Lower lobe of right lung (tissue), 2 donors: ENCODE results near the gene ATG10. TPM values are rescaled to one million over a fixed set of nuclear protein-coding genes. Genes with fewer than 3 reads are reported as not detected.
"Not testable (repeated sequence)": the region's sequence is repeated elsewhere in the genome, so short reads cannot be mapped to it uniquely, and the experiment has no call there.

Experiments
- ATAC-seq, 2 donors: fragments of 200-7000 bp; cut with Tn5 transposase; one replicate each; pipeline ENCODE4 v1.9.1; 2020 to 2022; ENCODE audit warnings: mild to moderate bottlenecking in 2 of 2, moderate library complexity in 2 of 2
- DNase-seq: peaks from one replicate; pipeline ENCODE4 v3.0.0-alpha.2; 2020
- H3K27ac ChIP-seq: fragments of 200-600 bp; one replicate; pipeline ENCODE4 v1.8.0; 2022
- H3K27me3 ChIP-seq: fragments of 200-600 bp; one replicate; pipeline ENCODE4 v1.8.0; 2022; ENCODE audit warnings: low read depth
- H3K36me3 ChIP-seq: fragments of 200-600 bp; one replicate; pipeline ENCODE4 v1.8.0; 2022; ENCODE audit warnings: mild to moderate bottlenecking
- H3K4me1 ChIP-seq: fragments of 200-600 bp; one replicate; pipeline ENCODE4 v1.8.0; 2022
- H3K4me3 ChIP-seq: fragments of 200-600 bp; one replicate; pipeline ENCODE4 v1.8.0; 2022; ENCODE audit warnings: mild to moderate bottlenecking
- H3K9me3 ChIP-seq: fragments of 200-600 bp; one replicate; pipeline ENCODE4 v1.8.0; 2022
- intact Hi-C: fragments of 100-400 bp; cut with DNase I; formaldehyde crosslinking; loops from one replicate; pipeline ENCODE4 v1.11.0; 2022
- total RNA-seq: library from RNA; stranded (reverse); fragmentation: NEBNext Ultra II Directional; extraction: Animal tissue kit (Norgen Biotek cat#: 25700); gene quantifications from one replicate; pipeline ENCODE4 v1.2.1, GENCODE V29; 2021
- TF ChIP-seq, protein P1 (sequence below): fragments of 200-600 bp; IDR thresholded peaks from one replicate; pipeline ENCODE4 v1.8.0; 2022; ENCODE audit warnings: antibody characterized with exemption, mild to moderate bottlenecking
- donor health status: DM: no; HTN: yes; CAD: no; lungs with severe emphysema.

Gene ATG10
- total RNA-seq, 1 donor from 2014 or later: 5.4 TPM

DNA sequence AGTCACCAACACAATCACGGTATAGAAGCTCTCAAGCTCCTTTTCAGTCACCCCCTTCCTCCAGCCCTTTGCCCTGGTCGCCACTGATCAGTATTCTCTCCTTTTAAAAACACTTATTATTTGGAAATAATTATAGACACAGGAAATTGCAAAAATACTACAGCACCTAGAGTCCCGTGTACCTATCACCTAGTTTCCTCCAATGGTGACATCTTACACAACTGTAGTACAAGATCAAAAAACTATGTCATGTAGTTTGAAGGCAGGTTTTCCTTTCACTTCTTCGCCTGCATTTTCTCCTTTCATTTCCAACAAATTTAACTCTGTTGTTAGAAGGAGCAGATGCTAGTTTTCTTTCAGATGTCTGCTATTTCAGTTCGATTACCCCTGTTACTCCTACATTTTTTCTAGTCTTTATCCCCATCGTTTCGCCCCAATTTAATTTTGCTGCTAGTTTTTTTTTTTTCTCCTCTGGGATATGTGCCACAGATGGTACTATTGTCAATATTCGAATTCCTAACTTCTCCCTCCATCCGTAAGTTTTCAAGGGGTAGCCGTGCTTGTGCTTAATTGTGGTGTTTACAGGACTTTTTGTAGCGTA, 612 bp upstream of the ATG10 start:
- TF ChIP-seq, protein P1, sequence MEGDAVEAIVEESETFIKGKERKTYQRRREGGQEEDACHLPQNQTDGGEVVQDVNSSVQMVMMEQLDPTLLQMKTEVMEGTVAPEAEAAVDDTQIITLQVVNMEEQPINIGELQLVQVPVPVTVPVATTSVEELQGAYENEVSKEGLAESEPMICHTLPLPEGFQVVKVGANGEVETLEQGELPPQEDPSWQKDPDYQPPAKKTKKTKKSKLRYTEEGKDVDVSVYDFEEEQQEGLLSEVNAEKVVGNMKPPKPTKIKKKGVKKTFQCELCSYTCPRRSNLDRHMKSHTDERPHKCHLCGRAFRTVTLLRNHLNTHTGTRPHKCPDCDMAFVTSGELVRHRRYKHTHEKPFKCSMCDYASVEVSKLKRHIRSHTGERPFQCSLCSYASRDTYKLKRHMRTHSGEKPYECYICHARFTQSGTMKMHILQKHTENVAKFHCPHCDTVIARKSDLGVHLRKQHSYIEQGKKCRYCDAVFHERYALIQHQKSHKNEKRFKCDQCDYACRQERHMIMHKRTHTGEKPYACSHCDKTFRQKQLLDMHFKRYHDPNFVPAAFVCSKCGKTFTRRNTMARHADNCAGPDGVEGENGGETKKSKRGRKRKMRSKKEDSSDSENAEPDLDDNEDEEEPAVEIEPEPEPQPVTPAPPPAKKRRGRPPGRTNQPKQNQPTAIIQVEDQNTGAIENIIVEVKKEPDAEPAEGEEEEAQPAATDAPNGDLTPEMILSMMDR: no peak
- Histone ChIP-seq H3K4me1 (peaks cover 5% of the 10 kb centered on the region), H3K27me3 (no peaks in the 10 kb centered on the region), H3K27ac (peak overlapping the region; percentile 99), H3K9me3 (no peaks in the 10 kb centered on the region), H3K4me3 (peak overlapping the region; percentile 74), H3K36me3 (no peaks in the 10 kb centered on the region)
- ATAC-seq (peak; percentile 19 to 40), DNase-seq (no peak)
- intact Hi-C loops: loop anchor here (10.0 kb wide), 1 partner anchor 116 kb away; no protein-coding TSS in a partner anchor

DNA sequence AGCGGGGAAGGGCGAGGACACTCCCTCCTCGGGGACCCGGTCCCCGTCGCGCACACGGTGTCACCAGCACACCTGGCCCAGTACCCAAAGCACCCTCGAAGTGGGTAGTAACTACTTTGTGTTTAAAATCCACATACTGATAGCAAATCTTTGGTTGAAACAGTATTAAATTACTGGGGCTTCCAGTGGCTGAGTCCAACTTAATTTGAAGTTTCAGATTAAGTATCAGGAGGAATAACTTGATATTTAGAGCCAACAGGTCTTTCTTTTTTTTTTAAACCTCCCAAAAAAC, 615 bp downstream of the ATG10 start:
- DNase-seq (no peak), ATAC-seq (no peak)
- intact Hi-C loops: loop anchor here (10.0 kb wide), 1 partner anchor 118 kb away; no protein-coding TSS in a partner anchor
- Histone ChIP-seq H3K4me1 (peaks cover 5% of the 10 kb centered on the region), H3K4me3 (peak overlapping the region; percentile 74), H3K36me3 (peaks cover 5% of the 10 kb centered on the region), H3K9me3 (no peaks in the 10 kb centered on the region), H3K27me3 (no peaks in the 10 kb centered on the region), H3K27ac (peak overlapping the region; percentile 99)
- TF ChIP-seq, protein P1: no peak

DNA sequence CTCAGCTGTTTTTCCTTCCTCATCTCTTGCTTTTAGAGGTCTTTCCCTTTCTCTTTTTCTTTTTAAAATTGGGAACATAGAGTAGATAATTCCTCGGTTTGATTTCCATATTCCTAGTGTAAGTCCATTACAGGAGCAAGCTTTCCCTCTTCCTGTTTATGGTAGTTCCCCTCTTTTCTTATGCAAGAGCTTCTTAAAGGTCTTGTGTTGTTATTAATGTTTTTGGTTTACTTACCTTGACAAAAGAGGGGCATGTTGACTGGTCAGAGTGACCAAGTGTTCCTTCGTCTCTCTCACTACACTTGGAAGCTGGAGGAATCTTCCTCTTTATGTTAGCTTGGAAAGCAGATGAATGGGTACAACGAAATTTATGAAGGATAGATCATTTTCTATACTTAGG, 8.3 kb downstream of the ATG10 start:
- Histone ChIP-seq H3K4me3 (no peak overlapping the region), H3K27me3 (no peaks in the 10 kb centered on the region), H3K9me3 (no peaks in the 10 kb centered on the region), H3K27ac (no peak overlapping the region), H3K36me3 (peaks cover 5% of the 10 kb centered on the region), H3K4me1 (no peaks in the 10 kb centered on the region)
- intact Hi-C loops: no loop called here
- no peak for ATAC-seq
- no peak for DNase-seq
- TF ChIP-seq, protein P1: no peak

DNA sequence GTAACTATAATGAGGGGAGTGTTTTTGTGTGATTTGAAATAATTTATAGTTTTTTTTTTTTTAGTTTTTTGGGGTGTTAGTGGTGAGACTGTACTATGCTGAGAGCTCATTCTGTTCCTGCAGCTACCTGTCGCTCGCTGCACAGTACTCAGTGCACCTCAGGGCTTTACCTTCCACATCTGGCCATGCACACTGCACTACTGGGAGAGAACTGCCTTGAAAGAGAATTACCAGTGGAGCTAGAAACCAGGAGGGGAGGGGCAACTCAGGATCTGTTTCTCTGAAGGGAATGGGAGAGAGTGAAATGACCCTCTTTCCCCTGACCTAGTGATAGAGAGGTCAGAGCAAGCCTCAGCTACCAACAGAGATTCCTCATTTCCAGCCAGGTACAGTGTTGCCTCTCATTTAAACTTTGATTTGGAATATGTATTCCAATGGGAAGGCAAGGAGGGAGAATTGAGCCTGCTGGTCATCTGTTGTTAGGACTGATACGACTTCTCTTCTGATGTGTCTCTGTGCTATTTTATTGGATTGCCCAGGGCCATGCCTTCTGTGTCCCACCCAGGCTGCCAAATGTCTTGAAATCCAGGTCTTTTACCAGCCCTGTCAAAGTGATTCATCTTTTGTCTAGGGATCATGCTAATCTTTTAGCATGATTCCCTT, 8.9 kb downstream of the ATG10 start:
- Histone ChIP-seq H3K27me3 (no peaks in the 10 kb centered on the region), H3K4me3 (no peak overlapping the region), H3K9me3 (no peaks in the 10 kb centered on the region), H3K36me3 (peaks cover 5% of the 10 kb centered on the region), H3K4me1 (no peaks in the 10 kb centered on the region), H3K27ac (no peak overlapping the region)
- TF ChIP-seq, protein P1: no peak
- intact Hi-C loops: no loop called here
- DNase-seq (no peak), ATAC-seq (no peak)

DNA sequence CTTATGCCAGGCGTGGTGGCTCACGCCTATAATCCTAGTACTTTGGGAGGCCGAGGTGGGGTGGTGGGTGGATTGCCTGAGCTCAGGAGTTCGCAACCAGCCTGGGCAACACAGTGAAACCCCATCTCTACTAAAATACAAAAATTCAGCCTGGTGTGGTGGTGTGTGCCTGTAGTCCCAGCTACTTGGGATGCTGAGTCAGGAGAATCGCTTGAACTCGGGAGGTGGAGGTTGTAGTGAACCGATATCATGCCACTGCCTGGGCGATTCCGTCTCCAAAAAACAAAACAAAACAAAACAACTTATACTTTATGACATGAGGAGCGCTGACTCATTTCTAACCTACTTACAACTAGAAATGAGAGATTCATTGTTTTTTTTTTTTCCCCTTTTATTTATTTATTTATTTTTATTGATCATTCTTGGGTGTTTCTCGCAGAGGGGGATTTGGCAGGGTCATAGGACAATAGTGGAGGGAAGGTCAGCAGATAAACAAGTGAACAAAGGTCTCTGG, 10.4 kb downstream of the ATG10 start:
- DNase-seq, intact Hi-C loops, H3K9me3 ChIP-seq, ATAC-seq, H3K36me3 ChIP-seq, H3K4me1 ChIP-seq, H3K27me3 ChIP-seq, H3K27ac ChIP-seq, H3K4me3 ChIP-seq: not testable (repeated sequence)

DNA sequence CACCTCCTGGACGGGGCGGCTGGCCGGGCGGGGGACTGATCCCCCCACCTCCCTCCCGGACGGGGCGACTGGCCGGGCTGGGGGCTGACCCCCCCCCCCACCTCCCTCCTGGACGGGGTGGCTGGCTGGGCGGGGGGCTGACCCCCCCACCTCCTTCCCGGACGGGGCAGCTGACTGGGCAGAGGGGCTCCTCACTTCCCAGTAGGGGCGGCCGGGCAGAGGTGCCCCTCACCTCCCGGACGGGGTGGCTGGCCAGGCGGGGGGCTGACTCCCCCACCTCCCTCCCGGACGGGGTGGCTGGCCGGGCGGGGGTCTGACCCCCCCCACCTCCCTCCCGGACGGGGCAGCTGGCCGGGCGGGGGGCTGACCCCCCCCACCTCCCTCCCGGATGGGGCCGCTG, 11.3 kb downstream of the ATG10 start:
- H3K9me3 ChIP-seq, H3K27me3 ChIP-seq, ATAC-seq, DNase-seq, H3K4me3 ChIP-seq, H3K27ac ChIP-seq, H3K4me1 ChIP-seq, intact Hi-C loops, H3K36me3 ChIP-seq: not testable (repeated sequence)

DNA sequence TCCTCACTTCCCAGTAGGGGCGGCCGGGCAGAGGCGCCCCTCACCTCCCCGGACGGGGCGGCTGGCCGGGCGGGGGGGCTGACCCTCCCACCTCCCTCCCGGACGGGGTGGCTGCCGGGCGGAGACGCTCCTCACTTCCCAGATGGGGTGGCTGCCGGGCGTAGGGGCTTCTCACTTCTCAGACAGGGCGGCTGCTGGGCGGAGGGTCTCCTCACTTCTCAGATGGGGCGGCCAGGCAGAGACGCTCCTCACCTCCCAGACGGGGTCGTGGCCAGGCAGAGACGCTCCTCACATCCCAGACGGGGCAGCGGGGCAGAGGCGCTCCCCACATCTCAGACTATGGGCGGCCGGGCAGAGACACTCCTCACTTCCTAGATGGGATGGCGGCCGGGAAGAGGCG, 11.7 kb downstream of the ATG10 start:
- intact Hi-C loops, H3K27me3 ChIP-seq, H3K36me3 ChIP-seq, ATAC-seq, H3K4me1 ChIP-seq, DNase-seq, H3K9me3 ChIP-seq, H3K27ac ChIP-seq, H3K4me3 ChIP-seq: not testable (repeated sequence)
